Measurements from ENCODE around the gene SLC35F6.

Gene SLC35F6

DNA sequence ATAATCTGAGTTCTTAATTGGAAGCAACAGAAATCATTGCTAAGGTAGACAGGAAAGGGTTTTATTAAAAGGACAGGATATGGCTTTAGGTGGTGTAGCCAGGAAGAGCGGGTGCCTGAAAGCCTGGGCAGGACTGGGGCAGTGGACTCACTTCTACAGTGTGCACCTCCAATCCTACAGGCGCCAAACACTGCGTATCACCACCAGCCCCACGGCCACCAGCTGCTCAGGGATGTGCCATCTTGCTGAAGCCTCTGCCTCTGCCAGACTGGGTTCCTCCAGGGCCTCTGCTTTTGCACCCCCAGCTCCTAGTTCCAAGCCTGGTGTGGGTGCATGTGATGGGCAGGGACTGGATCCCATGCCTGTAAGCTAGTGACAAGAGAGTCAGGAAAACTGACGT lies 54.2 kb downstream of the SLC35F6 start:
- DNase-seq = no peak

DNA sequence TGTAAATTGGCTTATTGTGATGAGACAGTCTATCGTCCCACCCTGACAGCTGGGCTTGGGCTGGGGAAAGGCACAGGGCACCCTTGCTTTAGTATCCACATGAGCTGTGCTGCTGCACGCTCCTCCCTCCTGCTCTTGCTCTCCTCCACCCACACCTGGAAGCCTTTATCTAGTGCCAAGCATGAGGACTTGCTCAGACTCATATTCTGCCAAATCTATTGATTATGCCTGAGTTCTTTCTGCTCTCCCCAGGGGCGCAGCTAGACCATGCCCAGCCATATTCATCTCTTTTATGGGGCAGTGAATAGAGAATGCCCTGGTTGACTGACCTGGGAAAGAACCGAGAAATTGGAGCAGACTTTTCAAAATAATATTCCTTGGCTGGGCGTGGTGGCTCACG lies 54.9 kb downstream of the SLC35F6 start:
- no peak for DNase-seq

DNA sequence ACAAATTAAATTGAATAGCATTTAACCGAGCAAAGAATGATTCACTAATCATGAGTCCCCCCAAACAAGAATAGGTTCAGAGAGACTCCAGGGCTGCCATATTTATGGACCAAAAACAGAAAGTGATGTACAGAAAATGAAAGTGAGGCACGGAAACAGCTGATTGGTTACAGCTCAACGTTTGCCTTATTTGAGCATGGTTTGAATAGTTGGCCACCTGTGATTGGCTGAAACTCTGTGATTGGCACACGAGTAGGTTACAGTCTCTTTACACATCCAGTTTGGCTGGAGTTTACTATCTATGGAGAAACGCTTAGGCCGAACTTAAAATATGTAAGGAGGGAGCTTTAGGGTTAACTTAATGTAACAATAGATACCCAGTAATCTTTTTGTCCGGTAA lies 56.8 kb downstream of the SLC35F6 start:
- DNase-seq = no peak

DNA sequence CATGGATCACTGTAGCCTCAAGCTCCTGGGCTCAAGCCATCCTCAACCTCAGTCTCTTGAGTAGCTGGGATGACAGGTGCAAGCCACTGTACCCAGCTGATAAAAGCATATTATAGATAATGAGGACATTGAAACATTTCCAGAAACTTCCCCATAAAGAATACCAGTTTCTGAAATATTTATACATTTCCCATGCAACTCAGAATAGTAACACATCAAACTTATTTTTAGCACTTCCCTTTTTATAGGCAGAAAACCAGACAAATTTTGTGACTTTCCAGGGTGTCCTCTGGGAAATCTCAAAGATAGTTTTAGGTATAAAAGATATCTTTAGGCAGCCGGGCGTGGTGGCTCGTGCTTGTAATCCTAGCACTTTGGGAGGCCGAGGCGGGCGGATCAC lies 58.8 kb downstream of the SLC35F6 start:
- DNase-seq = no peak
